ENCODE results near the gene RGS19.
A peak's percentile ranks its signal among the peaks of the same experiment; 100 is the strongest.
"Not testable (repeated sequence)": the region's sequence is repeated elsewhere in the genome, so short reads cannot be mapped to it uniquely, and the experiment has no call there.

RGS19 gene

GRCh38 chr20:64079273-64080012 lies at the start of gene RGS19:
Gene RGS19, minus strand, starts transcription at chr20:64079518. Its CDS starts 2,632 bp downstream, at chr20:64076886.
- FAIRE-seq = no peak

GRCh38 chr20:64123517-64123916 lies 44.2 kb upstream of the RGS19 start:
- FAIRE-seq; DNase-seq (ENCODE audit: low spot score): not testable (repeated sequence)

More at GRCh38 chr20:64079273-64080012, at the start of gene RGS19:
- peak; percentile 91 for DNase-seq (ENCODE audit: low spot score)

- not testable (repeated sequence) for FAIRE-seq; DNase-seq (ENCODE audit: low spot score)
Observed at GRCh38 chr20:64122927-64123326, 43.6 kb upstream of the RGS19 start.

- no peak for DNase-seq (ENCODE audit: low spot score)
- no peak for FAIRE-seq
Observed at GRCh38 chr20:64121586-64121985, 42.3 kb upstream of the RGS19 start.

GRCh38 chr20:64119681-64120341 lies 40.5 kb upstream of the RGS19 start:
- FAIRE-seq (no peak), DNase-seq (ENCODE audit: low spot score) (no peak)

- DNase-seq (ENCODE audit: low spot score) (no peak), FAIRE-seq (no peak)
Observed at GRCh38 chr20:64119301-64119680, 40.0 kb upstream of the RGS19 start.

GRCh38 chr20:64117432-64117777 lies 38.1 kb upstream of the RGS19 start:
- DNase-seq (ENCODE audit: low spot score); FAIRE-seq: not testable (repeated sequence)

GRCh38 chr20:64116541-64117431 lies 37.5 kb upstream of the RGS19 start:
- DNase-seq (ENCODE audit: low spot score) = no peak
- FAIRE-seq = no peak

GRCh38 chr20:64116016-64116415 lies 36.7 kb upstream of the RGS19 start:
- no peak for FAIRE-seq
- DNase-seq (ENCODE audit: low spot score) = no peak

GRCh38 chr20:64115171-64115911 lies 36.0 kb upstream of the RGS19 start:
- FAIRE-seq (no peak), DNase-seq (ENCODE audit: low spot score) (no peak)

GRCh38 chr20:64114356-64114971 lies 35.1 kb upstream of the RGS19 start:
- DNase-seq (ENCODE audit: low spot score) (no peak), FAIRE-seq (no peak)

GRCh38 chr20:64113796-64114355 lies 34.6 kb upstream of the RGS19 start:
- FAIRE-seq (no peak), DNase-seq (ENCODE audit: low spot score) (no peak)

GRCh38 chr20:64113444-64113775 lies 34.1 kb upstream of the RGS19 start:
- FAIRE-seq = no peak
- no peak for DNase-seq (ENCODE audit: low spot score)

GRCh38 chr20:64112691-64113443 lies 33.5 kb upstream of the RGS19 start:
- FAIRE-seq = no peak
- DNase-seq (ENCODE audit: low spot score) = no peak

- no peak for FAIRE-seq
- DNase-seq (ENCODE audit: low spot score) = no peak
Observed at GRCh38 chr20:64111841-64112641, 32.7 kb upstream of the RGS19 start.

GRCh38 chr20:64110411-64111068 lies 31.2 kb upstream of the RGS19 start:
- no peak for FAIRE-seq
- DNase-seq (ENCODE audit: low spot score) = no peak

- DNase-seq (ENCODE audit: low spot score) = no peak
Observed at GRCh38 chr20:64109831-64110391, 30.6 kb upstream of the RGS19 start.

More at GRCh38 chr20:64109831-64110391, 30.6 kb upstream of the RGS19 start:
- FAIRE-seq = no peak
